NCI-H2196 treated with DMSO at 0.1 percent for 48 hours (cell line): Measurements from ENCODE around the gene ABCA5.

Experiments
- DNase-seq: peaks from one replicate; lab custom pipeline; 2025; ENCODE audit not compliant: unreplicated experiment; lab: John Stamatoyannopoulos, UW

The ABCA5 gene

DNA sequence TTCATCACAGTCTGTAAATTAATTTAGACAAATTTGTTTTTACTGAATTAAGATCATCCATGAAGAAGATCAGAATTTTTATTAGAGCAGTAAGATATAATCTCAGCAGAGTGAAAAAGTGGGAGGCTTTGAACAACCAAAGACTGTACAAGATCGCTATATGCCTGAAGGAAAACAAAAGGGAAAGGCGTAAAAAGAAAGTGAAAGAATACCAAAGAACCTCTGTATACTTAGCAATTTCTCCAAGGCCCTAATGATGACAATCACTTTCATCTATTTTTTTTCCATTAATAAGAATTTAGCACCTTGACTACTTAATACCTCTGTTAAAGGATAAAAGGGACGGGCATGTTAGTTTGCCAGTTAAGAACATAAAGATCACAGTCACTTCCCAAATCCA, 59.7 kb downstream of the ABCA5 start:
- DNase-seq, result no peak

GRCh38 chr17:69265873-69266272, 61.1 kb downstream of the ABCA5 start:
- DNase-seq, result no peak

DNA sequence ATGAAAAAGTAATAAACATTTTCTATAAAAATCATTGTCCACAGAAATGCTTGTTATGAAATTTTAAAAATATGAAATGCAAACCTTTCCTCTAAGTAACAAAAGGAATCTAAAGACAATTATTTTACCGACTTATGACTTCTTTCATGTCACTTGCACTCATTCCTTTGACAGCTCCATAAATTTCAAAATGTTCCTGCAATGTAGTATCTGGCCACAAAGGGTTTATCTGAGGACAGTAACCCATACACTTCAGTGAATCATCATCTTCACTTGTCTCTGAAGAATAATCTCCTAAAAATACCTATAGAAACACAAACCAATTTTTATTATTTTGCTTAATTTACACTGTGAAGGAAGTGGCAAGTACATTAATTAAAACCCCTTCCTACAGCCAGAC, 72.7 kb downstream of the ABCA5 start:
- no peak for DNase-seq

- DNase-seq, result no peak
These were observed 76.3 kb downstream of the ABCA5 start for GRCh38 chr17:69250641-69251040.

- peak; percentile 41 for DNase-seq
These were observed 80.1 kb downstream of the ABCA5 start for GRCh38 chr17:69246726-69247375.

- no peak for DNase-seq
These were observed 80.7 kb downstream of the ABCA5 start for GRCh38 chr17:69246202-69246601.

- no peak for DNase-seq
These were observed 81.3 kb downstream of the ABCA5 start for GRCh38 chr17:69245617-69246016.

GRCh38 chr17:69239611-69240600, 87.0 kb downstream of the ABCA5 start:
- no peak for DNase-seq

DNA sequence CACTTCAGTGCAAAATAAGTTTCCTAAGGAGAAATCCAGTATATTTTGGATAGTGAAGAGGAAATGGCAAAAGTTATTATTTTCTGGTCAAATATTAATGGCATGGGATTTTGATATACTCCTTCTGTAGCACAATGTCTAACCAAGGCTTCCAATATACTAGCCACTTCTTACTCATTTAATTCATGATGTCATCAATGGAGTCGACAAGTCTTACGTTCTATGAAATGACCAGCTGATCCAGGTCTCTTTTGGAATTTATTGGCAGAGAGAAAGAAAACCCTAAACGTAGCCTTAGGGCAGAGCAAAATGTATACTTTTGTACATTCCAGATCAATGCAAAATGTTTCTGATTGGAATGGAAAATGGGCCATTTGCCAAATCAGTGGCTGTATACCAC, 90.0 kb downstream of the ABCA5 start:
- no peak for DNase-seq

- no peak for DNase-seq
These were observed 90.5 kb downstream of the ABCA5 start for GRCh38 chr17:69236464-69236863.

DNA sequence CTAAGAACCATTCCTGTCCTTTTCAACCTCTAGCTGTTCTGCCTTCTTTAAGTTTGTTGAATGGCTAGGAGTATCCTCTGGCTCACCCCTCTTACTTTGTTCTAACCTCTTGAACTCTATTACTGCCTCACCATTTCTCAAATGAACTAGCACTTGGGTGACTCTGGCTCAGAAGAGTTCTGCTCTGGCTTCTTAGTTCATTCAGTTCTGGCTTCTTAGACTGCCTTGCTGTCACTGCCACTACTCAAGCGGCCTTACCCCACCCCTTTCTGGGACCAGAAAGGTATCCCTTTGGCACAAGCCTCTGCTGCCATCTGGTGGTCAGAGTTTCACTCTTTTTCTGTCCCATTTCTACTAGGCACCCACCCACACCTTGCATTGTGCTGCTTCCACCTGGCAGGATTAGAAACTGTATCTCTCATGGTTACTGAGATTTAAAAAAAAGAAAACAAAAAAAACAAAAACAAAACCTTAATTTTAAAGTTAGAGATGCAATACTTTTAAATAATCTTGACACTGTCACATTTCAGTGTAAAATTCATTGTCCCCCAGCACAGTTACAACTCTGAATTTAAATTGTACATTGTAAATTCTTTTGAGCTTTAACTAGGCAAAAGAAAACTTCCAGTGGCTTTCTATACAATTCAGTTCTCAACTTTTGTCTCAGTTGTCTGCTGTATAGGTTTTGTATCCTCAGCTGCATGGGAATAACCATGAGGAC, 91.4 kb downstream of the ABCA5 start:
- DNase-seq, result peak; percentile 46

DNA sequence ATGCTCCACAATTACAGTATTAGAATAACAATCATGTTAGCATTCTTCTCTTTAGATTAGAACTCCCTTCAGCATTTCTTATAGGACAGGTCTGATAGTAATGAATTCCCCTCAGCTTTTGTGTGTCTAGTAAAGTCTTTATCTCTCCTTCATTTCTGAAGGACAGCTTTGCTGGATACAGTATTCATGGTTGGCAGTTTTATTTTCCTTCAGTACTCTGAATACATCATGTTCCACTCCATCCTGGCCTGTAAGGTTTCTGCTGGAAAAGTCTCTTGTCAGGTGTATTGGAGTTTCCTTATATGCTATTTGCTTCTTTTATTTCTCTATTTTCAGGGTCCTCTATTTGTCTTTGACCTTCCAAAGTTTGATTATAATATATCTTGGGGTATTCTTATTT, 94.3 kb downstream of the ABCA5 start:
- DNase-seq, result no peak

DNA sequence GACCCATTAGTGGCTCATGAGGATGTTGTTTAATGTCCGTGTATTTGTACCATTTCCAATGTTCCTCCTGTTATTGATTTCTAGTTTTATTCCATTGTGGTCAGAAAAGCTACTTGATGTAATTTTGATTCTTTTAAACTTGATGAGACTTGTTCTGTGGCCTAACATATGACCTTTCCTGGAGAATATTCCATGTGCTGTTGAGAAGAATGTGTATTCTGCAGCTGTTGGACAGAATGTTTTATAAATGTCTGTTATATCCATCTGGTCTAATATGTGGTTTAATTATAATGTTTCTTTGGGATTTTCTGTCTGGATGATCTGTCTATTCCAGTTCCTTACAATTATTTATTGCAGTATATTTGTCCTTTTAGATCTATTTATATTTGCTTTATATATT, 95.4 kb downstream of the ABCA5 start:
- no peak for DNase-seq

DNA sequence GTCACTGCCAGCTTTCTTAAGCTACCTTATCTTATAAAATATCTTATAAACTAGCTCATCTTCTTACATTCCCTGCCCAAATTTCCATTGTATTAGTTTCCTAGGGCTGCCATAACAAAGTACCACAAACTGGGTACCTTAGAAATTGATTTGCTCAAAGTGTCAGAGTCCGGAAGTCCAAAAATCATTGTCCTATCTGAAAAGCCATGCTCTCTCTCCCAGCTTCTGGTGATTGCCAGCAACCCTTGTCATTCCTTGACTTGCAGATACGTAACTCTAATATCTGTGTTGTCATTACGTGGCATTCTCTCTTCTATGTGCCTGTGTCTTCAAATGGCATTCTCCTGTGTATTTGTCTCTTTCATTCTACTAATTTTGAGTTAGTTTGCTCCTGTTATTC, 96.0 kb downstream of the ABCA5 start:
- DNase-seq, result no peak

GRCh38 chr17:69228576-69228975, 98.4 kb downstream of the ABCA5 start, which contains the start of gene ABCA10:
Gene ABCA10, minus strand, starts transcription at chr17:69228824. Its CDS starts 3,466 bp downstream, at chr17:69225358.
- no peak for DNase-seq

DNA sequence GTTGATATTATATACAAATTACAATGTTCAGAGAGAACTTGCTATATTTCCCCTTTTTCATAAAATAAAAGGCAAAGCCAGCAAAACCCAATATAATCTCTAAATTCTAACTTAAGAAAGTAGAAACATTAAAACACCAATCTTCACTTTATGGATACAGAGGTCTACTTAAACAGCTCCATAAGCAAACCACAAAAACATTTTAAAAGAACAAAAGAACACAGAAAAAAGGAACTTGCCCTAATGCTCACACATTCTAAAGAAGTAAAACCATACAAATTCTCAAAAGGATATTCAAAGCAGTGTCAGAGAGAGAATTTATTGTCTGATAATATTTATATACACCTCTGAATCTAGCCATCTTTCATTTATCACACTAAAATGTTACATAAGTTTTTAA, 98.9 kb downstream of the ABCA5 start:
- DNase-seq, result no peak

GRCh38 chr17:69227541-69227940, 99.4 kb downstream of the ABCA5 start:
- no peak for DNase-seq

DNA sequence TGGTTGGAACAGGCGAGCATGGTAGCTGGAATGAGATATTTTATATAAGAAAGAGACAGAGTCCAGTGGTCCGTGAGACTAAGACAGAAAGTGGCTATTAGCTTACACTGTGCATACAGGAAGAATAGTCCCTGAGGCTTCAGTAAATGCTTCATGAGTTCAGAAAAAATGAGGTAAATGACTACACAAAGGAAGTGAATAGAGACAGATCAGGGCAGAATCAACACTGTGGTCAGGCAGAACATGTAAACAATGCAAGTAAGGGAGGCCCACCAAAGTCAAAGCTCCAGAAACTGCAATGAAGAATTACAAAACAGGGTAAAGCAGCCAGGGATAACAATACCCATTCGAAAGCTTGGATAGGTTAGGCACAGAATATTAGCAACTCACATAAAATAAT, 103.1 kb downstream of the ABCA5 start:
- no peak for DNase-seq

- DNase-seq, result no peak
These were observed 104.2 kb downstream of the ABCA5 start for GRCh38 chr17:69222707-69223258.

- DNase-seq, result no peak
These were observed 106.8 kb downstream of the ABCA5 start for GRCh38 chr17:69220098-69220497.

DNA sequence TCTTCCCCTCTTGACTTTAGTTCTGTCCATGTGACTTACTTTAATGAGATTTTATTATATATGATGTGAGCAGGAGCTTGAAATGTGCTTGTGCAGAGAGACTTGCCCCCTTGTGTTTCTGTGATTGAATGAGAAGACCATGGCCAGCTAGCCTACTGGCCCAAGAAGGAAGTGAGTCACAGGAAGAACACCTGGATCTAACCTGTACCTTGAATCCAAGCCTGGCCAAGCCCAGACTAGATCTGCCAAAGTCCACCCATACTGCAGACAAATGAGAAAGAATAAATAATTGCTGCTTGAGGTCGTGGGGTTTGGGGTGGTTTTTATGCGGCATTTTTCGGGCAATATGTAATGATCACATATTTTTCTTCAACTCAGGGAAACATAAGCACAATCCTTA, 107.9 kb downstream of the ABCA5 start:
- no peak for DNase-seq
